GM12878 (cell line): ENCODE measurements around the gene LENG1. TPM values are rescaled to one million over a fixed set of nuclear protein-coding genes. Genes with fewer than 3 reads are reported as not detected.

Experiments
- ATAC-seq: fragments of 200-7000 bp; cut with Tn5 transposase; 3 replicates; pipeline ENCODE4 v1.9.1; 2020; ENCODE audit warnings: mild to moderate bottlenecking, moderate library complexity
- BruUV-seq: library from RNA; stranded (reverse); fragments of 400-500 nt; replicated peaks from 2 replicates; lab custom pipeline; 2021; lab: Mats Ljungman, UMichigan
- CTCF ChIA-PET: fragments of 300-600 bp; sonication (Branson Sonifier 250); formaldehyde crosslinking; extraction: SDS; loops from one replicate; lab custom pipeline; 2021; ENCODE audit warnings: inconsistent platforms; lab: Yijun Ruan, JAX
- POLR2A ChIA-PET: fragments of 350-600 bp; formaldehyde crosslinking; extraction: SDS; loops from one replicate; lab custom pipeline; 2021; ENCODE audit warnings: inconsistent platforms; lab: Charles Lee
- RAD21 ChIA-PET: fragments of 300-600 bp; sonication (Branson Sonifier 250); formaldehyde crosslinking; loops from one replicate; lab custom pipeline; 2023; ENCODE audit warnings: antibody characterized with exemption; ENCODE audit not compliant: unreplicated experiment; lab: Charles Lee
- SMC1A ChIA-PET: fragments of 300-600 bp; sonication (Branson Sonifier 250); formaldehyde crosslinking; loops from one replicate; lab custom pipeline; 2023; ENCODE audit not compliant: unreplicated experiment, uncharacterized antibody; lab: Charles Lee
- DNase-seq: peaks from one replicate; pipeline ENCODE4 v3.0.0-alpha.2; 2011; ENCODE audit warnings: low read depth, low spot score
- FAIRE-seq: peaks from 3 replicates; lab custom pipeline; 2011; peaks lifted over from hg19 to GRCh38; lab: Jason Lieb, UNC
- H2AFZ ChIP-seq: 2 replicates; pipeline ENCODE4 v1.6.0; 2011; ENCODE audit warnings: low read depth, low read length, control low read depth; ENCODE audit not compliant: control insufficient read depth
- H3K27ac ChIP-seq: 2 replicates; pipeline ENCODE4 v1.5.1; 2011; ENCODE audit warnings: control low read depth; ENCODE audit not compliant: control insufficient read depth, insufficient read depth
- H3K27me3 ChIP-seq, 2 experiments: replicated peaks in 1 of 2; 2 replicates each; pipeline versions ENCODE4 v1.6.0 to v1.6.1; 2011; ENCODE audit warnings: low read length in 1 of 2; ENCODE audit not compliant: control insufficient read depth in 2 of 2, insufficient read depth in 2 of 2
- H3K36me3 ChIP-seq, 2 experiments: 2 replicates each; pipeline ENCODE4 v1.5.1; 2011; ENCODE audit warnings: low read length in 1 of 2; ENCODE audit not compliant: control insufficient read depth in 2 of 2, insufficient read depth in 2 of 2
- H3K4me1 ChIP-seq: 2 replicates; pipeline ENCODE4 v1.6.1; 2011; ENCODE audit warnings: mild to moderate bottlenecking, low read length, moderate library complexity, mixed read lengths; ENCODE audit not compliant: control insufficient read depth, insufficient read depth
- H3K4me2 ChIP-seq: 2 replicates; pipeline ENCODE4 v1.6.0; 2011; ENCODE audit warnings: control low read depth; ENCODE audit not compliant: control insufficient read depth, insufficient read depth
- H3K4me3 ChIP-seq: fragments of 200-600 bp; sonication (generic); 2 replicates; pipeline ENCODE4 v1.5.1; 2016
- H3K79me2 ChIP-seq: 2 replicates; pipeline ENCODE4 v1.6.0; 2011; ENCODE audit warnings: low read length; ENCODE audit not compliant: control insufficient read depth, insufficient read depth
- H3K9ac ChIP-seq: 2 replicates; pipeline ENCODE4 v1.8.0; 2011; ENCODE audit warnings: low read length, control low read depth, mixed read lengths; ENCODE audit not compliant: control insufficient read depth, insufficient read depth
- H3K9me3 ChIP-seq: replicated peaks from 3 replicates; pipeline ENCODE4 v1.5.1; 2011; ENCODE audit warnings: mild to moderate bottlenecking, low read length; ENCODE audit not compliant: control insufficient read depth, insufficient read depth
- H4K20me1 ChIP-seq: 2 replicates; pipeline ENCODE4 v1.6.0; 2011; ENCODE audit not compliant: control insufficient read depth, insufficient read depth
- CBFB ChIP-seq: IDR thresholded peaks from 2 replicates; pipeline ENCODE4 v1.6.1; 2016; ENCODE audit warnings: antibody characterized with exemption, low read depth
- GATAD2B ChIP-seq: fragments of 450-650 bp; conservative IDR thresholded peaks from 2 replicates; pipeline ENCODE4 v1.6.1; 2017; ENCODE audit warnings: low read depth, mild to moderate bottlenecking, moderate library complexity
- HSF1 ChIP-seq: fragments of 150-350 bp; IDR thresholded peaks from 2 replicates; pipeline ENCODE4 v1.6.1; 2014; ENCODE audit warnings: mild to moderate bottlenecking, low read depth, low read length
- NFXL1 ChIP-seq: fragments of 450-650 bp; IDR thresholded peaks from 2 replicates; pipeline ENCODE4 v1.6.1; 2017; ENCODE audit warnings: antibody characterized with exemption, mild to moderate bottlenecking, borderline replicate concordance
- NR2C1 ChIP-seq: fragments of 450-650 bp; IDR thresholded peaks from 2 replicates; pipeline ENCODE4 v1.6.1; 2017; ENCODE audit warnings: antibody characterized with exemption, mild to moderate bottlenecking, moderate library complexity
- POLR2A ChIP-seq: IDR thresholded peaks from 2 replicates; pipeline ENCODE4 v1.6.1; 2011; ENCODE audit warnings: low read depth, mild to moderate bottlenecking, low read length
- SPI1 ChIP-seq: IDR thresholded peaks from 2 replicates; pipeline ENCODE4 v1.6.1; 2011; ENCODE audit warnings: low read depth, mild to moderate bottlenecking, low read length, moderate library complexity, borderline replicate concordance; ENCODE audit not compliant: insufficient read depth
- WGBS: methylation state at CpG from one replicate; pipeline ENCODE4 v1.1.6; 2016; ENCODE audit warnings: low lambda C conversion rate; ENCODE audit not compliant: insufficient replicate concordance, insufficient coverage; ENCODE audit errors: missing lambda C conversion rate; 5-methylcytosine and 5-hydroxymethylcytosine counted together
- in situ Hi-C: fragments of 300-500 bp; cut with MboI; formaldehyde crosslinking; loops from 9 replicates; pipeline ENCODE4 v1.14.3; 2018; ENCODE audit warnings: mixed read lengths
- intact Hi-C: fragments of 100-400 bp; cut with micrococcal nuclease; formaldehyde crosslinking; loops from one replicate; pipeline ENCODE4 v1.14.2; 2022; ENCODE audit not compliant: unreplicated experiment
- polyA plus RNA-seq, 11 experiments: library from polyadenylated mRNA; depleted of rRNA in 4 of 11; unstranded in 6 of 11; stranded (reverse) in 5 of 11; fragments of >200 nt; fragmentation: Nextera tagmentation in 4 of 11; fragmentation: Illumina TruSeq in 1 of 11; extraction: Ambion mirVana in 4 of 11; extraction: Trizol in 1 of 11; gene quantifications; 1 replicate in 1 of 11; 2 replicates in 10 of 11; pipeline versions ENCODE4 v1.2.1 to v1.2.3, GENCODE V29; 2011 to 2016; ENCODE audit warnings: inconsistent platforms in 2 of 11, missing spikeins in 2 of 11, low read depth in 1 of 11
- total RNA-seq, 4 experiments: library from RNA; depleted of rRNA in 3 of 4; stranded (reverse); fragments of >200 nt in 3 of 4; fragmentation: Illumina TruSeq in 1 of 4; extraction: Trizol in 1 of 4; gene quantifications; 2 replicates each; pipeline versions ENCODE4 v1.2.1 to v1.2.3, GENCODE V29; 2013 to 2021

Gene LENG1
- total and polyA plus RNA-seq, 10 of the 15 experiments (the other 5 are each of a cell fraction or from before 2014, with no cell fraction given) = 0.21 to 10.8 (median 5.8) TPM

DNA sequence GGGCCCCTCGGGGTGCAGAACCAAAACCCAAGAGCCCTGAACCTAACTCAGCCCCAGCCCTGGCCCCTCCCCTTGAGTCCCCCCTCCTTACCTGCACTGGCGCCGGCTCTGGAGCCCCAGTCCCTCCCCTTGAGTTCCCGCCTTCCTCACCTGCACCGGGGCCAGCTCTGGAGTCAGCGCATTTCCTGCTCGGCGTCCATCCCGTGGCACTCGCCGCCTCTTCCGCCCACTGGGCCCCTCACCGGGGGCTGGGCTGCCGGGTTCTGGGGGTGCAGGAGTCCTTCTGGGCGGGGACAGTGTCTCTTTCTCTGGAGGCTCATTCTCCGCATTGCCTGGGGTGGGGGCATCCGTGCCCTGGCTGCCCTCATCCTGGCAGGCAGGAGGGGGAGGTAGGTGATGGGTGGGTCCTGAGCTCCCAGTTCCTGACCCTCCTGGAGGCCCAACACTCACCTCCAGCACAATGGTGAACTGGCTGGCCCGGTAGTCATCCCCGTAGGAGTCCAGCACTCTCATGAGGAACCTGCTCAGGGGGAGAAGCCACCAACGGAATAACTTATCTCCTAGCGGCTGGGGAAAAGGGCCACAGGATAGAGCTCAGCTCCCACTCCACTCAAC, 51.5 kb downstream of the LENG1 start:
- intact Hi-C loops = loop anchor here (10.0 kb wide), 2 partner anchors 583 to 1003 kb away; partner anchors contain the start of gene ZNF160

More for the DNA sequence above, 51.5 kb downstream of the LENG1 start:
- Histone ChIP-seq H3K4me3 (no peak overlapping the region), H2AFZ (no peak overlapping the region), H3K27me3 (no peaks in the 10 kb centered on the region), H3K9me3 (no peaks in the 10 kb centered on the region), H3K36me3 (peaks cover 16 to 17% of the 10 kb centered on the region in 2 experiments; a peak in 3 of 4 replicates), H3K4me1 (no peaks in the 10 kb centered on the region), H3K9ac (no peak overlapping the region), H3K4me2 (no peak overlapping the region), H3K27ac (no peak overlapping the region), H4K20me1 (no peaks in the 10 kb centered on the region; the same call in 1 of the 2 replicates), H3K79me2 (peaks cover 5% of the 10 kb centered on the region)
- no peak for DNase-seq
- ChIA-PET RAD21 (no interaction called here), SMC1A (no interaction called here), POLR2A (no interaction called here), CTCF (no interaction called here)
- peak; percentile 19; the same call in 1 of the 2 replicates for TF ChIP-seq POLR2A
- TF ChIP-seq GATAD2B = no peak
- no peak for TF ChIP-seq NFXL1
- no peak for TF ChIP-seq SPI1
- TF ChIP-seq HSF1 = no peak
- no peak for TF ChIP-seq NR2C1
- no peak for TF ChIP-seq CBFB
- ATAC-seq = no peak
- in situ Hi-C loops = no loop called here
- no TSS peak for BruUV-seq
- FAIRE-seq = no peak
- 88% methylated on average over 21 of the region's 21 CpGs for WGBS
